Large intestine (tissue), 3 donors: ENCODE results near the gene KIRREL1. TPM values are rescaled to one million over a fixed set of nuclear protein-coding genes. Genes with fewer than 3 reads are reported as not detected.
A peak's percentile ranks its signal among the peaks of the same experiment; 100 is the strongest.

ENCODE experiments used
- DNase-seq, 2 donors: peaks; one replicate each; pipeline versions ENCODE4 v3.0.0 to v3.0.0-alpha.2; 2013
- H3K27ac ChIP-seq: one replicate; pipeline ENCODE4 v1.5.1; 2013; ENCODE audit warnings: low read length
- H3K27me3 ChIP-seq: 2 replicates; pipeline ENCODE4 v1.6.1; 2013; ENCODE audit warnings: low read length; ENCODE audit not compliant: control insufficient read depth, insufficient read depth
- H3K36me3 ChIP-seq: 2 replicates; pipeline ENCODE4 v1.6.1; 2013; ENCODE audit warnings: low read length; ENCODE audit not compliant: control insufficient read depth, insufficient read depth
- H3K4me1 ChIP-seq: one replicate; pipeline ENCODE4 v1.6.1; 2013; ENCODE audit warnings: low read length; ENCODE audit not compliant: control insufficient read depth, insufficient read depth
- H3K4me3 ChIP-seq: one replicate; pipeline ENCODE4 v1.5.1; 2013; ENCODE audit warnings: low read length
- H3K9me3 ChIP-seq: one replicate; pipeline ENCODE4 v1.6.1; 2013; ENCODE audit warnings: mild to moderate bottlenecking, low read depth, low read length, moderate library complexity; ENCODE audit not compliant: control insufficient read depth
- WGBS: methylation state at CpG from one replicate; pipeline ENCODE4 v1.1.5; 2013; ENCODE audit warnings: low lambda C conversion rate; ENCODE audit not compliant: insufficient coverage; 5-methylcytosine and 5-hydroxymethylcytosine counted together
- polyA plus RNA-seq: library from polyadenylated mRNA; unstranded; fragments of 120-200 nt; gene quantifications from one replicate; pipeline ENCODE4 v1.2.1, GENCODE V29; 2013

KIRREL1 gene
- polyA plus RNA-seq, 1 donor = 18.7 TPM

GRCh38 chr1:158005224-158005623 is 11.8 kb downstream of the KIRREL1 start:
- peaks cover 18% of the 10 kb centered on the region for H3K4me1 ChIP-seq
- no peak overlapping the region for H3K27ac ChIP-seq
- no peak for DNase-seq
- H3K36me3 ChIP-seq = peaks cover under 1% of the 10 kb centered on the region
- no peak overlapping the region for H3K4me3 ChIP-seq
- WGBS = no CpG with 5 or more reads among the region's 2 CpGs
- H3K9me3 ChIP-seq = no peaks in the 10 kb centered on the region
- no peaks in the 10 kb centered on the region for H3K27me3 ChIP-seq

GRCh38 chr1:158007180-158007579 is 13.7 kb downstream of the KIRREL1 start:
- WGBS = no CpG with 5 or more reads among the region's 7 CpGs
- peak overlapping the region; percentile 87 for H3K27ac ChIP-seq
- DNase-seq = no peak
- H3K36me3 ChIP-seq = no peaks in the 10 kb centered on the region
- no peaks in the 10 kb centered on the region for H3K9me3 ChIP-seq
- H3K27me3 ChIP-seq = no peaks in the 10 kb centered on the region
- H3K4me1 ChIP-seq = peaks cover 27% of the 10 kb centered on the region
- H3K4me3 ChIP-seq = no peak overlapping the region

DNA sequence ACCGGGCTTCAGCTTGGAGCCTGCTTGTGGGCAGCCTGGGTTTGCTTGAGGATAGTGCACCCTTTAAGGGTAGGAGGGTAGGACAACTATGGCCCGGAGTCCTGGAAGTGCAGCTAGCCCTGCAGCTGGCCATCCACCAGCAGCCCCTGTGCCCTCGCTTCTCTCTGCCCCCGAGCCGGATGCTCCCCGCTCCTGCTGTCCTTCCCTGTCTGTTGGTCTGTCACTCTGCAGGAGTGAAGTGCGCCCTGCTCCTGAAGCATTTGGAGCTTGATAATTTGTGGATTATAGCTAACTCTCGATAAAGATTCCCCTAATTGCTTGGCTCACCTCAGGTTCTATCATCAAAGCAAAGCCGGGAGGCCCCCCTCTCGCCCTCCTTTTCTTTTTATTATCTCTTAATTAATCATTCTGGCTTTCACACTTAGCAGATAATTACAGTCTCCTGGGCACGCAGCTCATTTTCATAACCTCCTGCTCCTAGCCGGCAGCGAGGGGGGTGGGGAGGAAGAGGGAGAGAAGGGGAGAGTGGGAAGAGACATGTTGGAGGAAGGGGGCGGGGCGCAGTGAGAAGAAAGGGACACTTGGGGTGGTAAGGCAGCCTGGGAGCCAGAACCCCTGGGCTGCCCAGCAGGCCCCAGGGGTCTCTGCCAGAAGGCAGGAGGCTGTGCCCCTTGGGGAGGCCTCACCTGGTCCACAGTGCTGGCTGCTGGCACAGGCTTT is 14.4 kb downstream of the KIRREL1 start:
- Histone ChIP-seq H3K9me3 (no peaks in the 10 kb centered on the region), H3K27ac (peak overlapping the region; percentile 87), H3K36me3 (no peaks in the 10 kb centered on the region), H3K4me1 (peaks cover 21% of the 10 kb centered on the region), H3K4me3 (no peak overlapping the region), H3K27me3 (no peaks in the 10 kb centered on the region)
- 33% methylated on average over 2 of the region's 15 CpGs for WGBS
- no peak for DNase-seq

DNA sequence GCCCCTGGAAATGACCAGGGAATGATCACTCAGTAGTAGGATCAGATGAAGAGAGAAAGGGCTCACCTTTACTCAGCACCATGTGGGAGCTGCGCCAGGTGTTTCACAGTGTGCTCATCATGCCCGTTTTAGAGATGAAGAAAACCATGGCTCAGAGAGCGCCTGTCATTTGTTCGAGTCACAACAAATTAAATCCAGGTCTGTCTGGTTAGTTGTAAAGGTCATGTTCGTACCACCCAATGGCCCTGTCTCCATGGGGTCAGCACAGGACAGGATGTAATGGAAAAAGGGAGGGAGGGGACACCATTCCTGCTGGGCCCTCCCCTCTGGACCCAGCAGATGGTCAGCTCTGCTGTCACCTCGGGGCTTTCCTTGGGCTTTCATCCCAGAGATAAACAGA is 15.2 kb downstream of the KIRREL1 start:
- Histone ChIP-seq H3K27me3 (no peaks in the 10 kb centered on the region), H3K27ac (peak overlapping the region; percentile 87), H3K36me3 (peaks cover 1% of the 10 kb centered on the region), H3K4me1 (peaks cover 16% of the 10 kb centered on the region), H3K4me3 (no peak overlapping the region), H3K9me3 (no peaks in the 10 kb centered on the region)
- no peak for DNase-seq
- no CpG with 5 or more reads among the region's 6 CpGs for WGBS

DNA sequence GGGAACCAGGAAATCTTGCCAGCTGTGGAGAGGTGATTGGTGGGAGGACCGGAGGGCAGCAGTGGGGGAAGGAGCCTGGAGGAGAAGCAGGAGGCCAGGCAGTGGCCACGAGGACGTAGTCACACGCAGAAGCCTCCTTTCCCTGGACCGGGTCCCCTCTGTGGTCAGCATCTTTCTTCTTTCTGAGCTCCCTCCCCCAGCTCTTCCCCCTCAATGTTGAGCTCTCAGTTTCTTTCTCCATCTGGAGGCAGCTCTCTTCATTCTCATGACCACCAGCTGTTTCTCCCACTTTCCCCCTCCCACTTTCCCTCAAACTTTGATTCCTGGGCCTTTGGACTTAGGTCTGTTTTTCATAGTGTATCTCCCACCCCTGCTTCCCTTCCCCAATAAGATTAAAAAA is 18.3 kb downstream of the KIRREL1 start:
- Histone ChIP-seq H3K27ac (peak overlapping the region; percentile 87), H3K4me1 (peaks cover 20% of the 10 kb centered on the region), H3K36me3 (peaks cover 2% of the 10 kb centered on the region), H3K9me3 (no peaks in the 10 kb centered on the region), H3K27me3 (no peaks in the 10 kb centered on the region), H3K4me3 (no peak overlapping the region)
- no peak for DNase-seq
- WGBS = no CpG with 5 or more reads among the region's 5 CpGs

GRCh38 chr1:158013840-158014730 is 20.6 kb downstream of the KIRREL1 start:
- no peak overlapping the region for H3K27ac ChIP-seq
- H3K4me1 ChIP-seq = peaks cover 26% of the 10 kb centered on the region
- DNase-seq = no peak
- peaks cover 2% of the 10 kb centered on the region for H3K36me3 ChIP-seq
- H3K9me3 ChIP-seq = no peaks in the 10 kb centered on the region
- no peaks in the 10 kb centered on the region for H3K27me3 ChIP-seq
- H3K4me3 ChIP-seq = no peak overlapping the region
- 66% methylated on average over 2 of the region's 12 CpGs for WGBS

- no peak overlapping the region for H3K27ac ChIP-seq
- WGBS = no CpG with 5 or more reads among the region's 6 CpGs
- H3K4me1 ChIP-seq = peaks cover 25% of the 10 kb centered on the region
Measured at GRCh38 chr1:158014731-158015320, 21.4 kb downstream of the KIRREL1 start.

GRCh38 chr1:158016651-158017335 is 23.3 kb downstream of the KIRREL1 start:
- Histone ChIP-seq H3K9me3 (no peaks in the 10 kb centered on the region), H3K36me3 (peaks cover 2% of the 10 kb centered on the region), H3K27ac (no peak overlapping the region), H3K4me1 (peaks cover 15% of the 10 kb centered on the region), H3K4me3 (no peak overlapping the region), H3K27me3 (no peaks in the 10 kb centered on the region)
- 93% methylated on average over 3 of the region's 10 CpGs for WGBS
- DNase-seq = no peak

More at GRCh38 chr1:158014731-158015320, 21.4 kb downstream of the KIRREL1 start:
- no peak overlapping the region for H3K4me3 ChIP-seq
- no peaks in the 10 kb centered on the region for H3K9me3 ChIP-seq
- peaks cover 2% of the 10 kb centered on the region for H3K36me3 ChIP-seq
- no peak for DNase-seq
- no peaks in the 10 kb centered on the region for H3K27me3 ChIP-seq

GRCh38 chr1:158017800-158018595 is 24.6 kb downstream of the KIRREL1 start:
- WGBS = 80% methylated on average over 1 of the region's 4 CpGs
- no peak overlapping the region for H3K4me3 ChIP-seq
- no peaks in the 10 kb centered on the region for H3K9me3 ChIP-seq
- no peaks in the 10 kb centered on the region for H3K27me3 ChIP-seq
- peaks cover 4% of the 10 kb centered on the region for H3K36me3 ChIP-seq
- DNase-seq = no peak
- peaks cover 13% of the 10 kb centered on the region for H3K4me1 ChIP-seq
- H3K27ac ChIP-seq = peak overlapping the region; percentile 67
